BE2C (cell line): ENCODE results near the gene AMT.

ENCODE experiments used
- DNase-seq: peaks from one replicate; pipeline ENCODE4 v3.0.0-alpha.2; 2020
- H3K27me3 ChIP-seq: fragments of 250-450 bp; sonication (Bioruptor Pico); 2 replicates; pipeline ENCODE4 v1.5.1; 2020; ENCODE audit warnings: mild to moderate bottlenecking
- H3K36me3 ChIP-seq: fragments of 250-450 bp; sonication (Bioruptor Pico); 2 replicates; pipeline ENCODE4 v1.5.1; 2020; ENCODE audit warnings: mild to moderate bottlenecking
- H3K4me1 ChIP-seq: fragments of 250-450 bp; sonication (Bioruptor Pico); 2 replicates; pipeline ENCODE4 v1.5.1; 2020
- H3K4me3 ChIP-seq: 2 replicates; pipeline ENCODE4 v1.5.1; 2011; ENCODE audit warnings: low read depth, low read length
- H3K9me3 ChIP-seq: fragments of 250-450 bp; sonication (Bioruptor Pico); 2 replicates; pipeline ENCODE4 v1.5.1; 2020
- CTCF ChIP-seq: IDR thresholded peaks from 2 replicates; pipeline ENCODE4 v1.5.1; 2012; ENCODE audit warnings: mild to moderate bottlenecking, low read depth, low read length

AMT gene

GRCh38 chr3:49466085-49466484 lies 43.8 kb upstream of the AMT start:
- no peak for TF ChIP-seq CTCF
- Histone ChIP-seq H3K36me3 (no peaks in the 10 kb centered on the region), H3K27me3 (no peaks in the 10 kb centered on the region), H3K4me3 (no peak overlapping the region), H3K9me3 (no peaks in the 10 kb centered on the region), H3K4me1 (peaks cover 7% of the 10 kb centered on the region; the same call in 1 of the 2 replicates)
- DNase-seq, result no peak

- H3K4me1 ChIP-seq, result peaks cover 7% of the 10 kb centered on the region; the same call in 1 of the 2 replicates
These were observed 43.2 kb upstream of the AMT start for GRCh38 chr3:49465270-49466034.

GRCh38 chr3:49462222-49462621 lies 39.9 kb upstream of the AMT start:
- H3K36me3 ChIP-seq, result no peaks in the 10 kb centered on the region

More at GRCh38 chr3:49465270-49466034, 43.2 kb upstream of the AMT start:
- no peaks in the 10 kb centered on the region for H3K9me3 ChIP-seq
- H3K36me3 ChIP-seq, result no peaks in the 10 kb centered on the region
- peak; percentile 43 for DNase-seq
- no peaks in the 10 kb centered on the region for H3K27me3 ChIP-seq
- TF ChIP-seq CTCF, result no peak
- H3K4me3 ChIP-seq, result no peak overlapping the region

GRCh38 chr3:49461443-49462171 lies 39.3 kb upstream of the AMT start:
- no peaks in the 10 kb centered on the region for H3K36me3 ChIP-seq
- peaks cover 7% of the 10 kb centered on the region; the same call in 1 of the 2 replicates for H3K4me1 ChIP-seq
- no peak for DNase-seq
- no peaks in the 10 kb centered on the region for H3K9me3 ChIP-seq
- H3K27me3 ChIP-seq, result no peaks in the 10 kb centered on the region
- H3K4me3 ChIP-seq, result no peak overlapping the region
- TF ChIP-seq CTCF, result no peak

More at GRCh38 chr3:49462222-49462621, 39.9 kb upstream of the AMT start:
- TF ChIP-seq CTCF, result no peak
- Histone ChIP-seq H3K4me1 (peaks cover 7% of the 10 kb centered on the region; the same call in 1 of the 2 replicates), H3K27me3 (no peaks in the 10 kb centered on the region), H3K9me3 (no peaks in the 10 kb centered on the region), H3K4me3 (no peak overlapping the region)
- no peak for DNase-seq

GRCh38 chr3:49460956-49461355 lies 38.7 kb upstream of the AMT start:
- Histone ChIP-seq H3K36me3 (no peaks in the 10 kb centered on the region), H3K4me1 (peaks cover 6% of the 10 kb centered on the region; the same call in 1 of the 2 replicates), H3K4me3 (no peak overlapping the region), H3K27me3 (no peaks in the 10 kb centered on the region), H3K9me3 (no peaks in the 10 kb centered on the region)
- no peak for TF ChIP-seq CTCF
- DNase-seq, result no peak
